Measurements from ENCODE around the gene UNC93A.
"Not testable (repeated sequence)": the region's sequence is repeated elsewhere in the genome, so short reads cannot be mapped to it uniquely, and the experiment has no call there.

The UNC93A gene

DNA sequence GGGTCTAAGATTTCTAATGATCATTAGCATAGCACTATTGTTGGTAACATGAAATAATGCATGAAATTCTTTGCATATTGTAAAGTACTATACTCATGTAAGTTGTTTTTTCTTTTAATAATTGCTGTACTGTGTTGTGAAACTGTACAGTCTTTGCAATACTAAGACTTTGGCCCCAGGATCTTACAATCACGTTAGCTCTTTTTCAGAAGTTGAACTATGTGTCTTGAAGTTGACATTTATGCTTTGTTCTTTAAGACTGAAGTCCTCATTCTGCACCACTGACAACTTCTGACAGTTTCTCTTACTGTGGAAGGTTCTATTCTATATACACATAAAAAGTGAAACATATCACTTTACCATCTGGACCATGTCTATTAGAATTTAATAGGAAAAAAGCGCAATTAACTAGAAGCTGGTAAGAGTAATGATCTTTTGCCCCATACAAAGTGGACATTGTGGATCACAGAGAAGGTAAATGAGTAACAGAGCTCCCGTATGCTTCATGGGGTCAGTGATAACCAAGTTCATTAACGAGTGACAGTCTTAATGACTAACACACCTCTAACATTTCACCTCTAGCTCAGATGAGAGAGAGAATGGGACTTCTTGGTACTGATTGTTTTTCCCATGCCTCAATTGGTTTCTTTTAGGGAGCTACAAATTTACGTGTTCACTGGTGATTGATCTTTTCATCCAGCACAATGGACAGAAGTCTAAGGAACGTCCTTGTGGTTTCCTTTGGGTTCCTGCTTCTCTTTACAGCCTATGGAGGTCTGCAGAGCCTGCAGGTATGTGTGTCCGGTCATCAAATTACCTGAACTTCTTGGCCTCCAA, at the start of gene UNC93A:
TSS of gene UNC93A (plus strand) at position 530 of the 837 bp plus-strand sequence. CDS start at position 705, 175 bp downstream.
- DNase-seq, result no peak

DNA sequence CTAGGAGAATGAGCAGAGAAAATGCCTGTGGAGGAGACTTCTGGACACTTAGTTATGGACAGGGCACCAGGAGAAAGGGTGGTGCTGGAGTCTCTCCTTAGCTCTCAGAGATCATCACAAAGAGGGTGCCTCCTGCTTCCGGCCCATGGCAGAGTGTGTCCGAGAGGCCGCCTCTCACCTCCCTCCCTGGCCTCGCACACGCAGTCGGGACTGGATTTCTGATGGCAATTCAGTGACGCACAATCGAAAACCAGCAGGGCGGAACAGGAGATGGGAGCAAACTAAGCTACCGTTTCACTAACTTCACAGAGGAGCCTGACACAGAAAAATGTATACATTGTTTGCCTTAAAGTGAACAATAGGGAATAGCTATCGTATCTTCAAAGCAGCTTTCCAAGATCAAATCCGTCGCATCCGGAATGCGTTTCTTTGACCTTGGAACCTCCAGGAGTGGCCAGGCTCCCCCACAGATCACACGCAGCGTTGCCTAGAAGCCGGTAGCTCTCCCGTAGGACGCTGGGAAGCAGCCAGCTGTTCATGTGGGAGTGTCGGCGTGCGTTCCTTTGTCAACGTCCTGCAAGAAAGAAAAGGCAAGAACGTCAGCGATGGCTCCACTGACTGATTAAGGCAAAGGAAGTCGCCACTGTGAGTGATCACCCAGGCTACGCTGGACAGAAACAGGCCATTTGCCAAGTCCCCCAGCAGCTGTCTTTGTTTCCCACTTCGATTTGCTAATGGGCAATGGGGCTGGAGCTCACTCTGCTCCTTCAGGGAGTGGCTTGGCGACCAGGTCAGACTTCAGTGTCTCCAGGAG, 49.6 kb upstream of the UNC93A start:
- peak; percentile 77 for DNase-seq

DNA sequence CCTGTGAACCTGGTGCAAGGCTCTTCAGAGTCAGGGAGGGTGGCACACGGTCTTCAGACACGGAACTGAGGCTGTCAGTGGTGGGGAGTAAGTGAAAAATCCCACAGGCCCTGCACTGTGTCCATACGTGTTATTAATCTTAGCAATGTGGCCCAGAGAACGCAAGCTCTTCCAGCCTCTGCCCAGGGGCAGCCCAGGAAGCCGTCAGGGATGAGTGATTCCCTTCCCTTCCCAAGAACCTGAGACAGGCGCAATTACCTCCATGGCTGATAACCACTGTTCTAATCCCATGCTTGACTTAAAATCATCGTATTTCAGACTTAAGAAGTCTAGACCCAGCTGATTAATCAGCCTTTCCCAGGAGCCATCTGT, 49.0 kb upstream of the UNC93A start:
- DNase-seq, result not testable (repeated sequence)

DNA sequence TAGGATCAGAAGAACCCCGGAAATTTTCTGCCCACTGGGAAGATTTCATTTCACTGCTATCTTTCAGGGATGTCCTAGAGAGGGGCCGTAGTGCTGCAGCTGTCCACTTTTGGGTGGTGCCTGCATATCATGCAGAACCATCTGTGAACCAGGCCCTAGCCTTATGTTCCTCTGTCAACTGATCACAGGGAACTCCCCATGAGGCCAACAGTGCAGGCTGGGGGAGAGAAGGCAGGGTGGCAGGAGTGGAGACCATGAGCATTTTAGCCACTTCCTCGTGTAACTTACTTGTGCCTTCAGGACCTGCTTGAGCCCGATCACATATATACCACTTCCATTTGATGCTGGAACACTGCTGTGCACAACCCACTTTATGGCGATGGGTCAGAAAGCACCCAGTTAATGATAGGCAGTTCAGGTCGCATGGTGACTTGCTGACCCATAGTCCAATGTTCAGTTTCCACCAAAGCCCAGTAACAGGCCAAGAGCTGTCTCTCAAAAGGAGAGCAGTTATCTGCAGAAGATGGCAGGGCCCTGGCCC, 48.5 kb upstream of the UNC93A start:
- peak; percentile 49 for DNase-seq

DNA sequence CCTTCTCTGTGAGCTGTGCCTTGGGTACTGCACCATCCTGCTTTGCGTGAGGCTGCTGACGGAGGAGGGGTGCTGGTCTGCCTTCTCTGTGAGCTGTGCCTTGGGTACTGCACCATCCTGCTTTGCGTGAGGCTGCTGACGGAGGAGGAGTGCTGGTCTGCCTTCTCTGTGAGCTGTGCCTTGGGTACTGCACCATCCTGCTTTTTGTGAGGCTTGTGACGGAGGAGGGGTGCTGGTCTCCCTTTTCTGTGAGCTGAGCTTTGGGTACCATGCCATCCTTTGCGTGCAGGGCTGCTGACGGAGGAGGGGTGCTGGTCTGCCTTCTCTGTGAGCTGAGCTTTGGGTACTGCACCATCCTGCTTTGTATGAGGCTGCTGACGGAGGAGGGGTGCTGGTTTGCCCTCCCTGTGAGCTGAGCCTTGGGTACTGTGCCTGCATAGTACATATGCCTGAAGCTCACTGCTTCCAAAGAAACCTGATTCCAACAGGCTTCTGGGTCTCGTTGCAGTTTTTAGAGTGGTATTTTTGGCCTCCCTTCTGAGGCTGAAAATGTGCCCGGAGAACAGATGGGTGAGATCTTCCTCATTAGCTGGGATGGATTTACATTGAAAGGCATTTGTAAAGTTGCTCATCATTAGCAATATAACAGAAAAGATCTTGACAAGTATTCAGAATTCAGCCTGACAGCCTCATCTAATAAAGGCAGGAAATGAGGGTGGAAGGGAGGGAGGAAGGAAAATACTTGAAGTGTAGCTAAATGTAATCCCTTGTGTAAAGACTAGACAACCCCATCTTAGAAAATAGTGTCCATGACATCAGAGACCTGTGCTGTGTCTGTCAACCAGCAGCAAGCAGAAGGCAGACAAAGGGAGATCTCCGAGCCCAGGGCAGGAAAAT, 46.8 kb upstream of the UNC93A start:
- DNase-seq, result peak; percentile 58

DNA sequence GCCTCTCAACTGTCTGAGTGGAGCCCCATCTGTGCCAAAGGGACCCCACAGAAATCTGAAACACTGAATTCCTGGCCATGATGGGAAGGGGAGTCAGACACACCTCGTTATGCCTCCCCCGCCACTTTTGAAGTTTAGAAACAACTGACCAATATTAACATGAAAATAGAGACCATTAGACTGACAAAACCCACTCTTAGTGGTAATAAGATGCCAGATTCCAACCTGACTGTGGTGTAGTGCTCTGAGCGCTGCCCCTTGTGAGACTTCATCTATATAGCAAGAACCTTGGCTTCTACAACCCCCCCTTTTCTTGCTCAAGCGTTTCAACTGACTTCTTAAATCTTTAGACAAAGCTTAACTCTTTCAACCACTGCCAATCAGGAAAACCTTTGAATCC, 46.1 kb upstream of the UNC93A start:
- DNase-seq, result peak; percentile 42

DNA sequence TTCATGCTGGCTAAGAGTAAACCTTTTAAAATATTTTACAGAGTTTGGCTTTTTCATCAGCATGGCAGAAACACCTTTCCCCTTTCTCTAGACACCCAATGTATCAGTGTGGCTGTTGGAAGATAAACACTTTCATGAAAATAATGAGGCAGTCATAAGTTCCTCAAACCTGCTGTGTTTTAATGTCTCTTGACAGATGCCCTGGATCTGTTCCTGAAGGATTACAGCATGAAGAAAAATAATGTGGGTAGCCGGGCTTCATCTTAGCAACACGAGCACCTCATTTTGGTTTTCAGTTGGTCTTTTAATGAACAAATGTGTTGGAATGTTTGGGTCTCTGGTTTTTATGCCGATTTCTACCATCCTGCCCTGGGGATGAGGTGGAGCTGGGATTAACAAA, 45.5 kb upstream of the UNC93A start:
- no peak for DNase-seq

DNA sequence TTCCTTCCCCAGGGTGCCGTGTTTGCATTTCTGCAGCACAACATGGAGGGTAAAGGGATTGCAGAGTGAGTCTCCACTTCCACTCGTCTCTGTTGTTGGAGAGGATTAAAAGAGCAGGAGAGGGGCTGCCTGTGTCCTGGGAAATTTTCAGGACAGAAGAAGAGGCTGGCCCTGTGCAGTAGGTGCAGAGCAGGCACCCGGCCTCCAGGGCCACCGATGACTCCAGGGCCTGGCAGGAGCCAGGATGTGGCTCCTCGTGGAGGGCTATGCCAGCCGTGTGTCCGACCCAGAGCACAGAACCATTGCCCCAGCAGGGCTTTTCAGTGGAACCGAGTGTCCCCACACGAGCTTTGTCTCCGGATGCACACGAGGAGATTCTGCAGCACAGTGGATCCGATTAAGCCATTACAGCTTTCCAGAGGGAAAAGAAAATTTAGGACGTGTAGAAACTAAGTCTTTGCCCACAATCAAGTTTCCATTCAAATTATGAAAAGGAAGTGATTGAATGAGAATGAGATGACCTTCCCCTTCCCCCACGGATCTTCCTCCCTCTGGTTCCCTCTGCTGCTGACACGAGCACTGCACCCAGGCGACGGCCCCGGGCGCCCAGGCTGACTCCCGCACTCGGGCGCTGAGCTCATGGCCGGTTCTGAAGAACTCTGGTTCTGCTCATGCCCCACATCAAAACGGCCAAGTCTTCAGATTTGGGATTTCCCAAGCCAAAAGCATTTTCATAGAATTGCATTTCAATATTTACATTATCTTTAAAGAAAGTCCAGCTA, 43.1 kb upstream of the UNC93A start:
- no peak for DNase-seq

DNA sequence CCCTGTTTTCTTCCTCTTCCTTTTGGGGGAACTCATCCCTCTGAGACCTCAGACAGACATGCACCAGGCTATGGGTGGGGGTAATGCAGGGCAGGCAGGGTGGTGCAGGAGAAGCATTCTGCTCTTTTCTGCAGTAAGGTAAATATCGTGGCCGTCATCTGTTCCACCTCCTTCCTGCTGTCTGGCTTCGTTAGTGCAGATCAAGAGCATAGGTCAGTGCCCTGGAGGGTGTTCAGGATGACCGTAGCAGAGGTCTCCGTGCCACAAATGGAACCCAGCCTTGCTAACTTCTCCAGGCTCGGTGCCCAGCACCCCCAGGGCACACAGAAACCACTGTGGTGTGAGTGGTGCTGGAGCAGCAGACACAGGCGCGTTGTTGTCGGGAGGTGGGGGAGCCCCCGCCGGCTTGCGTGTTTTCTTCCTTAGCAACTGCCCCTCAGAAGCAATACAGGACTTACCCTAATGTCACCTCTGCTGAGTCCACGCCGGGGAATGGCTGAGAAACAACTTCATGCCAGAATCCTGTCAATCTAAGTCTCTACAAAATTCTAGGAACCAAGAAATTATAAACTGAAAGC, 42.1 kb upstream of the UNC93A start:
- not testable (repeated sequence) for DNase-seq

DNA sequence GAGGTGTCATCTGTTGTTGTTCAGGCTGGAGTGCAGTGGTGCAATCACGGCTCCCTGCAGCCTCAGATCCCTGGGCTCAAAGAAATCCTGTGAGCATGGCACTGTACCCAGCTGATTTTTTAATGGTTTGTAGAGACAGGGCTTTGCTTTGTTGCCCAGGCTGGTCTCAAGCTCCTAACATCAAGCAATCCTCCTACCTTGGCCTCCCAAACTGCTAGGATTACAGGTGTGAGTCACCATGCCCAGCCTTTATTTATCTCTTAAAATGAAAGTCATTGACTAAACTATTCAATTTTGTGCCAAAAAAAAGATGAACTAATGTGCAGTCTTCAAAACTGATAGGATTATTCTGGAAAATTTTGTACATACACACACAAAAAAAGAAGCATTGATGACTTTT, 38.8 kb upstream of the UNC93A start:
- DNase-seq, result no peak

DNA sequence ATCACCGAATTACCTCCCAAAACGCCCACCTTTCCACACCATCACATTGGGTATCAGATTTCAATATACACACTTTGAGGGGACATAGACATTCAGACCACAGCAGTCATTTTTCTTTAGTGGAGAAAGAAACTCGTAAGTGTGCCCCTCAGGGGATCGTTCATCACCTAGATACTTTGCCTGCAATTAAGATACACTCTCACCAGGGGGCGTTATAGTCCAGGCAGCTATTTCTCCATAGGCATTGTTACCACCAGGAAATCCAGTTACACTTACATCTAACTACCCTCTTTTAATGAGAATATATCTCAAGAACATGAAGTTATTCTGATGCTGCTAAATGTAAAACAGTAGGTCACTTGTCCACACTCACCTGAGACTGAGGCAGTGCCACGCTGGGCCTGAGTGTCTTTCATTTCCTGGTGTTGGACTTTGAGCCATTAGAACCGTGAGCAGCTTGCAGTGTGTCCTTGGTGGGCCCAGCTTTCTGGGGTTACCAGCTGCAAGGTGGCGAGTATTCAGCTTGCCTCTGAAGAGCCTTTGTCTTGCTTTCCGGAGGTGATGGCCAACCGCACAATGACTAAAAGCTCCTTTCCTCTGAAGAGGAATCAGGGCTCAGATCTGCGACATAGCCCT, 35.1 kb upstream of the UNC93A start:
- DNase-seq, result no peak

DNA sequence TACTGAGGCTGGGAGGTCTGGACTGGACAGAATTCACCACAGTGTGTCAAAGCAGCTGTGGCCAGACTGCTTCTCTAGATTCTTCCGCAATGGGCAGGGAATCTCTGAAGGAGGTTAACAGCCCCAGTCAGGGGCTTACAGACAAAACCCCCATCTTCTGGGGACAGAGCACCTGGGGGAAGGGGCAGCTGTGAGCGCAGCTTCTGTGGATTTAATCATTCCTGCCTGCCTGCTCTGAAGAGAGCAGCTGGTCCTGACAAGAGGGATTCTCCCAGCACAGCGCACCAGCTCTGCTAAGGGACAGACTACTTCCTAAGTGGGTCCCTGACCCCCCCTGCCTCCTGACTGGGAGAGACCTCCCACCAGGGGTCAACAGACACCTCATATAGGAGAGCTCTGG, 32.5 kb upstream of the UNC93A start:
- DNase-seq, result no peak

DNA sequence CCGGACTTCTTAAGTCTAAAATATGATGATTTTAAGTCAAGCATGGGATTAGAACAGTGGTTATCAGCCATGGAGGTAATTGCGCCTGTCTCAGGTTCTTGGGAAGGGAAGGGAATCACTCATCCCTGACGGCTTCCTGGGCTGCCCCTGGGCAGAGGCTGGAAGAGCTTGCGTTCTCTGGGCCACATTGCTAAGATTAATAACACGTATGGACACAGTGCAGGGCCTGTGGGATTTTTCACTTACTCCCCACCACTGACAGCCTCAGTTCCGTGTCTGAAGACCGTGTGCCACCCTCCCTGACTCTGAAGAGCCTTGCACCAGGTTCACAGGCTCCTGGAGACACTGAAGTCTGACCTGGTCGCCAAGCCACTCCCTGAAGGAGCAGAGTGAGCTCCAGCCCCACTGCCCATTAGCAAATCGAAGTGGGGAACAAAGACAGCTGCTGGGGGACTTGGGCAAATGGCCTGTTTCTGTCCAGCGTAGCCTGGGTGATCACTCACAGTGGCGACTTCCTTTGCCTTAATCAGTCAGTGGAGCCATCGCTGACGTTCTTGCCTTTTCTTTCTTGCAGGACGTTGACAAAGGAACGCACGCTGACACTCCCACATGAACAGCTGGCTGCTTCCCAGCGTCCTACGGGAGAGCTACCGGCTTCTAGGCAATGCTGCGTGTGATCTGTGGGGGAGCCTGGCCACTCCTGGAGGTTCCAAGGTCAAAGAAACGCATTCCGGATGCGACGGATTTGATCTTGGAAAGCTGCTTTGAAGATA, 24.9 kb upstream of the UNC93A start:
- DNase-seq, result peak; percentile 67

DNA sequence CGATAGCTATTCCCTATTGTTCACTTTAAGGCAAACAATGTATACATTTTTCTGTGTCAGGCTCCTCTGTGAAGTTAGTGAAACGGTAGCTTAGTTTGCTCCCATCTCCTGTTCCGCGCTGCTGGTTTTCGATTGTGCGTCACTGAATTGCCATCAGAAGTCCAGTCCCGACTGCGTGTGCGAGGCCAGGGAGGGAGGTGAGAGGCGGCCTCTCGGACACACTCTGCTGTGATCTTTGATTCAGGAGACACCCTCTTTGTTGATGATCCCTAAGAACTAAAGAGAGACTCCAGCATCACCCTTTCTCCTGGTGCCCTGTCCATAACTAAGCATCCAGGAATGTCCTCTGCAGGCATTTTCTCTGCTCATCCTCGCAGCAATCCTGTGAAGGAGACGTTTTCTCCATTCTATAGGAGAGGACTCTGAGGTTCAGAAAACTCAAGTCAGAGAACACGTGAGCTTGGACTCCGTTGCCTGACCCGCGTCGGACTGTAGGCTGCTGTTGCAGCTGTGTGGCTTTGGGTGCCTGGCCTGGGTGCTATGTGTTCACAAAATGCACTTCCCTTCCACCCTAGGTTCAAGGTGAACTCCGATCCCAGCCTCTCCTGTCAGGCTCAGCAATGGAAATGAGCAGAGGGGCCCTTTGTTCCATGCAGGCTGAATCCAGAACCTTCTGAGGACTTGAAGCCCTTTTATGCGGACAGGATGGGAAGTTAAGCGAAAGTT, 24.1 kb upstream of the UNC93A start:
- DNase-seq, result peak; percentile 57

DNA sequence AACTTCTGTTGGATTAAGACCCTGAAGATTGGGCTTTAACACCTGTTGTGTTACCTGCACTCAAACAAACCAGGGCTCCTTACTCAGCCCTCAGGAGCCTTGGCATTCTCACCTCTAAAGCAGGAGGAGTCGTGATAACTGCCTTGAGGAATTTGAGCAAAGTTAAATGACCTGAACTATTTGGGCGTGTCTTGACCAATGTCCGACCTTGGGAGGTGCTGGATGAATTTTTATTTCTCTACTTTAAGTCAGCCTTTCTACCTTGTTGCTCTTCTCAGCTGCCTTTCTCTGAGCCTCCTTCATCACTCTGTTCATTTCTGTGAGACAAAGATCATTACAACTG, 23.6 kb upstream of the UNC93A start:
- not testable (repeated sequence) for DNase-seq

DNA sequence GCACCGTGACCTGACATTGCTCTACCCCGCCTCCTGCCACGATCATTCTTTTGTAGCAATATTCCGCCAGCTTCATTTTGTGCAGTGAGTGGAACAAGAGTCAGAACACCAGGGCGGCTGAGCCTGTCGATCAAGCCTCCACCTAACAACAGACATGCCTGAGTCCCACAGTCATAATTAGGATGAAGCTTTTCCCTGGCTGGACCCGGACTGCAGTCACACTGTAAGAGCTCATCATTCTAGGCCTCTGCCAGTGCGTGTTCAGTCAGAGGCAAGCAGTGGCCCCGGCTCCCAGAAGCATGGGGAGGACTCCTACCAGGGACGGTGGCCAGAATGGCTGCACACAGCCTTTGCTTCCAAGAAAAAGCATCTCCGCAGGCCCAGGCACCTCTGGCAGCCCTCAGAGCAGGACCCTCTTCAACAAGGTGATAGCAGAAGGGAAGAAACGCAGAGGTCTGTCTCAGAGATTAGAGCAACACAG, 23.2 kb upstream of the UNC93A start:
- peak; percentile 47 for DNase-seq

DNA sequence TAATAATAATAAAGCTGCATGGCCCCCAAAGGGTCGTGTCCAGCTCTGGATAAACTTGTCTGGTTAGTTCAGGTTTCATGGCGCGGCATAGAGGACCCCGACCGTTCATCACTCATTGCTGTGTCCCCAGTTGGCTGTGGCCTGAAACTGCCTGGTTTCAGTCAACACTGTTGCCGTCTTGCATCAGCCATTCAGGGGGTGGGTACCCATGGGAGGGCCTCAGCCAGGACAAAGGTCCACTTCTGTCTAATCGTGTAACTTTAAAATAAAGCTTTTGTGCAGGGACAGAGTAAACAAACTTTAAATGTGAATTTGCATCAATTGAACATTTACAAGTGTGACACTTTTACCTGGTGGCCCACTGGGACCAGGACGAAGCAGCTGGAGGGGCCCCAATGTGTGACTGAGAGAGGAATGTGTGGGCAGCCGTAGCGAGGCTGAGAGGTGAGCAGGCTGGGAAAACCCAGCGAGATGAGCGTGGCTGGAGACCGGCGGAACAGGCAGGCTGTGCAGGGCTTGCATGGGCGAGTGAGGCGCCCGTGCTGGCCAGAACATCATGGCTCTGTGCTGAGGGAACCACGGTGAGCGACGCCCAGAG, 22.3 kb upstream of the UNC93A start:
- no peak for DNase-seq

DNA sequence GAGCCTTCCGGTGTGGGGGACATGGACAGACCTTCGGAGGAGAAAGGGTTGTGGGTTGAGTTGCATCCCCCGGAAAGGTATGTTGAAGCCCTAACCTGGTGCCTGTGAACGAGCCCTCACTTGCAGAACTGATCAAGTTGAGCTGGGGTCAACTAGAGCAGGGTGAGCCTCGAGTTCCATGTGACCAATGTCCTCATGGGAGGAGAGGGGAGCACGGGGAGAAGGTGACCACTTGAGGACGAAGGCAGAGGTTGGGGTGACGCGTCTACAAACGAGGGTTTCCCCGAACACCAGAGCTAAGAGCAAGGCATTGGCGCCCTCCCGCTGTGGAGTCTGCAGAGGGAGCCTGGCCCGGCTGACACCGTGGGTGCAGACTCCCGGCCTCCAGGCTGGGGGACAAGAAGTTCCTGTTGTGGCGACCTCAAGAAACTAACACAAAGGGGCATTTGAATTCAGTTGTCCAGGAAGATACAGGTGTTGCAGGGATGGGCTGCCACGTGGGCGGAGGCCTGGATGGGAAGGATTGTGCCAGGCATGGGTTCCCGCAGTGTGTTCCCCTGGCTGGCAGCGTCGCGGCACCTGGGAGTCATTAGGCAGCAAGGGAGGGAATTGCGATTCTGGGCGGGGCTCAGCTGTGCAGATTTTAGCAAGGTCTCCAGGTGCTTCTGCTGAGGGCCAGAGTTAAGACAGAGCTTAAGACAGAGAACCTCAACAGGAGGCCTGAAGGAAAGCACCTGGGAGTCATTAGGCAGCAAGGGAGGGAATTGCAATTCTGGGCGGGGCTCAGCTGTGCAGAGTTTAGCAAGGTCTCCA, 20.4 kb upstream of the UNC93A start:
- DNase-seq, result no peak

Data from retina (tissue), 1 donor.